Left lobe of liver (tissue), 2 donors: ENCODE measurements around the gene BLMH. TPM values are rescaled to one million over a fixed set of nuclear protein-coding genes. Genes with fewer than 3 reads are reported as not detected.
A peak's percentile ranks its signal among the peaks of the same experiment; 100 is the strongest.

Experiments
- ATAC-seq: fragments of 200-7000 bp; cut with Tn5 transposase; one replicate; pipeline ENCODE4 v1.9.1; 2020; ENCODE audit warnings: mild to moderate bottlenecking, moderate library complexity
- DNase-seq: peaks from one replicate; pipeline ENCODE4 v3.0.0-alpha.2; 2020; ENCODE audit warnings: low spot score
- total RNA-seq: library from RNA; stranded (reverse); gene quantifications from one replicate; pipeline ENCODE4 v1.2.1, GENCODE V29; 2021
- donor health status: DM: no; HTN: no; CAD: no; lungs with moderate emphysema.
- donor health status: DM: no; HTN: yes; CAD: no.

The BLMH gene
- total RNA-seq, 1 donor from 2014 or later: 8.1 TPM

DNA sequence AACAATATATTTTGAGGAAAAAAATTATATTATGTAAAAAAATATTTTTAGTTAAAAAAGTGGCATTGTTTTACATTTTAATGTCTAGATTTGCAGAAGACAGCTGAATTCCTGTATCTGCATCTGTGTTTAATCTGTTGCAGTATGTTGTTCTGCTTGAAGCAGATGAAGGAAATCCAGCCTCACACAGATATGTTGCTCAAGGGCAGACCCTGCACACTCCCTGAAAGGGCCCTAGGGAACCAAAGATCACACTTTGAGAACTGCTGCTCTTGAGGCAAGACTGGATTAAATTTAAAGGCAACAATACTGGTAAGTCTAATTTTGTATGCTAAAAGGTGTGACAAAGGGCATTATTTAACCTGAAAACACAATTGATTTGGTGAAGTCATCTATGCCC, 39.8 kb downstream of the BLMH start:
- ATAC-seq (no peak), DNase-seq (no peak)

DNA sequence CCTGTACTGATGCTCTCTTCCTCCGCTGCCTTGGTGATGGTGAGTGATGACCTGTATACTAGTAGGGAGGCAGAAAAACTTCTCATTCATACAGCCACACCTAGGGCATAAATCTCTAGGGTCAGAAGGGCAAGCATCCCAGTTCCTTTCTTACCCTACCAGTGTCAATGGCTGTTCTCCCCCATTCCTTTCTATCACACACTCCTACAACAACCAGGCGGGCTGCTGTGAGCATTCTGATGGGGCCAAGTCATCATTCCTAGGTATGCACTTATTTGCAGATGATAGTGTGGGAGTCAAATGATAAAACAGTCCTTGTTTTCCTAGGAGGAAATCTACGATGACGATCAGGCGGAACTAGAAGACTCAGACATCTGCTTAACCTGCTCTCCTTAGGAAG, 42.3 kb downstream of the BLMH start:
- no peak for DNase-seq
- no peak for ATAC-seq

DNA sequence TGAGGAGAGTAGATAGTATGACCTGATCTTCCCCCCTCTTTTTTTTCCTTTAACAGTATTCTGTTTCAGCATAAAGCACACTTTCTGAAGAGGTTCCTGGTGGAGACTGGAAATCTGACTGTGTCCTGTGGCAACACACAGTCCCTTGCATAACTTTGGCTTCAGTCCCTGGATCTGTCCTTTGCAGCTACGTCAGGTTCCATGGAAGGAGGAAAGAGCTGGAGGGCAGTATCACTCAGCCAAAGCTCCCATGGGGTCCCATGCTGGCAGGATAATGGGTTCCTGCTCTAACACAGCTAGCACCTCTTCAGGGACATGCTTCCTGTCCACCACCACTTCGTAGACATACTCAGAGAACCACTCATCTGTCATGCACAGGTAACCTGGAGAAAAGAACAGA, 43.0 kb downstream of the BLMH start:
- ATAC-seq (peak; percentile 97), DNase-seq (peak; percentile 76)

DNA sequence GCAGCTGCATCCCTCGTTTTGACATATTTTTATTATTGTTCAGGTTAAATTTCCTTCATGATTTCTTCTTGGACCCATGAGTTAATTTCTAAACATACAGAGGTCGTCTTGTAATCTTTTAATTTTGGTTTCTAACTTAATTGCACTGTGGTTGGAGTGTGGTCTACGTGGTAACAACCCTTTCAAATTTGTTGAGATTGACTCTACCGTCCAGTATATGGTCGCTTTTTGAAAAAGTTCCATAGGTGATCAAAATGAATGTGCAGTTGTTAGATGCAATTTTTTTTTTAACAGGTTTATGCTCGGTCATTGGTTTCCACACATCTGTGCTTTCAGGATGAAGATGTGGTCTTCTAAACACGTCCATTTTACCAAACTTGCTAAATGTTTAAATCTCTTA, 45.3 kb downstream of the BLMH start:
- no peak for ATAC-seq
- DNase-seq: no peak

DNA sequence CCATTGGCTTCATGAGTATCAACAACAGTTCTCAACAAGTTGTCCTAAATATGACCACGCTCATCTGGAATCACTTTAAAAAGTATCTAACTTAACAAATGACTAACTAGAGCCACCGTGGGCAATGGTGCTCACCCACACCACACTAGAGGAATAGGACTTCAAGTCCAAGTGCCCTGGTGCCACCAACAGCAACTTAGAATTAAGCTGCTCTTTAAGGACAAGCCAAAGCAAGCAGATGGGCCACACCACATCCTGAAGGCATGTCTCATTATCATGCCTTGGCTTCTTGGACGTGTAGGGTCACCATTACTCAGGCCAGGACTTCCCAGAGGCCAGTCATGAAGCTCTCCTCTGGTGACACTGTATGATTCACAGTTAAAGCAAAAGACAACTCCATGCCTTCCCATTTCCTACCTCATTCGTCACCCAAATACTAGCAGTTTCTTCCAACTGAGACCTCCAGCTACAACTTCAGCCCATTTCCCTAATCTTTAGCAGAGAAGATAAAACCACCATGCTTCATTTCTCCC, 46.8 kb downstream of the BLMH start:
- DNase-seq: no peak
- ATAC-seq: no peak

DNA sequence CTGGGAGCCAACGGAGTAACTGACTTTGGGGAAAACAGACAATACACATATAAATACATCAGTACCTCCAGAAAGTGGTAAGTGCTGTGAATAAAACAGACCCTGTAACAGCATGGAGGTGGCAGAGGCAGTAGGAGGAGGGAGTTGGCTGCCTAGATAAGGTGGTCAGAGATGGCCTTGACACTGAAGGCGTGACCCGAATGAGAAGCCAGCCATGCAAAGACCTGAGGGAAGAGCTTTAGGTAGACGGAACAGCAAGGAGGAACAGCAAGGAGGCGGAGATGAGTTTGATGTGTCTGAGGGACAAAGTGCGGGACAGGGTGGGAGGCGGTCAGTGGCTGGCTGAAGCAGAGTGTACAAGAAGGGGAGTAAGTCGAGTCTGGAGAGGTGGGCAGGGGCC, 48.2 kb downstream of the BLMH start:
- DNase-seq (no peak), ATAC-seq (no peak)

DNA sequence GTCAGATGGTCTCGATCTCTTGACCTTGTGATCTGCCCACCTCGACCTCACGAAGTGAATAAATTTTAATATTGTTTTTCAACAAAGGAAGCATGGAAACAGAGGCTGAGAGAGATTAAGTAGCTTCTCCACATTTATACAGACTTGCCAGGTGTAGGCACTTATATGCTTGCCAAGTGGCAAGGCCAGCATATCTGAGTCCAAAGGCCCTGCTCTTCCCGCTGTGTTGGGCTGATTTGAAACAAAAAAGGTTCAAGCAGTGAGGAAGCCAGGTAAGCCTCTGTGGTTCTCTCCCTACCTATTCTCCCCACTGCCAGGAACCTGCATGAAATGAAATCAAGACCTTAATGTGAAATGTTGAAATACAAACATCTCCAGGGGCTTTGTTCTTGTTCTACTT, 48.7 kb downstream of the BLMH start:
- ATAC-seq: peak; percentile 97
- peak; percentile 68 for DNase-seq

DNA sequence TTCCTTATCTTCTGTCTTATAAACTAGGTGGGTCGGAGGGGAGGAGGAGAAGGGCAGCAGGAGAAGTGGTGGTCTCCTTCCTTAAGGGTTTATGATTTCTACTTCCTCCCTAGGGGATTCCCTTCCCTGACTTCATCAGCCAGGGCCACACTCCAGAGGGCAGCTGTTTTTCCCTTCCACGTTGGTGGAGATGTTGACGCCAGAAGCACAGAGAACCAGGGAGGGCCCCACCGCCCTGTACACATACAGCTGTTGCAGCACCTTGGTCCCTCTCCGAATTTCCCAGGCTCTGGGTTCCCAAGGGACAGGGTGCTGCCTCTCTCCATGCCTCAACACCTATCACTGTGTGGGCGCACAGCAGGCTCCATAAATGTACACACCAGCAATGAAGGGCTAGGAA, 50.7 kb downstream of the BLMH start:
- DNase-seq (no peak), ATAC-seq (no peak)

DNA sequence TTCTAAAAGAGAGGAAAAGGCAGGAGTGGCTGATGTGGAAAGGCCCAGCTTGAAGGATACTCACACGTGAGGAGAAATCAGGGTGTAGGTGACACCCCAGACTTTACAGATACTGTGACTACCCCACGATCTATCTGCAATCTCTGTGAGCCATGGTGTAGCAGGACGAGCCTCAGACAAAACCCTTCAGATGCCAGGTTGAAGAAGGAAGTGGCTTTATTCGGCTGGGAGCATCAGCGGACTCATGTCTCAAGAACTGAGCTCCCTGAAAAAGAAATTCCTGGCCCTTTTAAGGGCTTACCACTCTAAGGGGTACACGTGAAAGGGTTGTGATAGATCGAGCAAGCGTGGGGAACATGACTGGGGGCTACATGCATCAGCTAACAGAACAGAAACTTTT, 51.6 kb downstream of the BLMH start:
- DNase-seq (no peak), ATAC-seq (no peak)

DNA sequence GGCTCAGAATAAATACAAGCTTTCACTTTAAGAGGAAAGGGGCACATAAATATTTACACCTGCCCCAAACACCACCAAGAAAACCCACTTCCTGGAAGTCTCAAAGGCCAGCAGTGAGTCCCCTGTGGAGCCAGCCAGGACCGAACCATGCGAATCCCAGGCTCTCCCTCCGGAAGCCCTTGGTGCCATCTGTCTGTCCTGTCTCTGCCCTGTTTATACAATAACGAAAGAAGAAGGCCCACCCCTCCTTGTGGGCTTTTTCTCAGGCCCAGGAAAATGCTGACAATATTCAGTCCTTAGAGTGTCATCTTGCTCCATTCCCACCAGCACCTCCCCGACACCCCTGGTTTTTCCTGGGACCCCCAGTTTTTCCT, 52.7 kb downstream of the BLMH start:
- DNase-seq (no peak), ATAC-seq (no peak)

DNA sequence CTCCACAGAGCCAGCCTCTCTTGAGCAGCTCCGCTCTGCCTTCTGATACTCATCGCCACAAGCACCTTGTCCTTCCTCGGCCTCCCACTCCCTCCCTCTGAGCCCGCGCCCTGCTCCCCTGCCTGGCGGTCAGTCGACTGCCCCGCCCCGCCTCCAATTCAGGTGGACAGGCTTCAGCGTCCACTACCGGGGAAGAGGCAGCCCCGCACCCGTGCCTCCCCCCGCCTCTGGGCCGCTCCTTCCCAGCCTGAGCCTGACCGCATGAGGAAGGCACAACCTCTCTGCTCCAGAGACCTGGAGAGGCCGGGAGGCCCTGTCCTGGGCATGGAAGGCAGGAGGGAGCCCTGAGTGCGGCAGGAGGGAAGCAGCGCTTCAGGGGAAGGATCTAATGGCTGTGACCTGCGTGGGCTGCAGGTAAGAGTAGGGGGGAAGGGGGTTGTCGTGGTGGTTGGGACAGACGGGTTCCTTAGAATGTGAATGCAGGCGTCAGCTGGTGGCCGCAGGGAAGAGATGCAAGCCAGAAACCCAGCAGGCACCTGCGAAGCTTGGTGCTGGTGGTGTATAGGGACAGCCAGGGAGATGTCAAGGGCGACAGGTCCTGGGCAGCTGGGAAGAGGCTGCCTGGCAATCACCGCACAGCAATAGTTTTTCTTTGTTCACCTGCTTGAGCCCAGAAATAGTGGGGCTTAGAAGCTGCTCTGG, 53.2 kb downstream of the BLMH start:
- no peak for DNase-seq
- no peak for ATAC-seq

DNA sequence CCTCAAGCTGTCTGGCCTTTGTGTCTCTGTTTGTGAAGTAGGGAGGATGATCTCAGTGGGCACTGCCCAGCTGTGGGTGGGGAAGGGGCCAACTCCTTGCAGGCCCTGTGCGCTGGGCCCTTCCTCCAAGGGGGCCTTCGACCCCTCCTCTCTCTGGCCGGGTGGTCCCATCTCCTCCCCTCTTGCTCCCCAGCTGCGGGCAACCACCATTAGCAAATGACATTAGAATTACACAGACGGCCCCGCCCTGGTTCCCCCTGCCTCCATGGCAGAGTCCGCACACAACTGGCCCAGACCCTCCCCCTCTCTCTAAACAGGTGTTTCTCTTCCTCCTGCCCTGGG, 53.8 kb downstream of the BLMH start:
- DNase-seq (no peak), ATAC-seq (no peak)

DNA sequence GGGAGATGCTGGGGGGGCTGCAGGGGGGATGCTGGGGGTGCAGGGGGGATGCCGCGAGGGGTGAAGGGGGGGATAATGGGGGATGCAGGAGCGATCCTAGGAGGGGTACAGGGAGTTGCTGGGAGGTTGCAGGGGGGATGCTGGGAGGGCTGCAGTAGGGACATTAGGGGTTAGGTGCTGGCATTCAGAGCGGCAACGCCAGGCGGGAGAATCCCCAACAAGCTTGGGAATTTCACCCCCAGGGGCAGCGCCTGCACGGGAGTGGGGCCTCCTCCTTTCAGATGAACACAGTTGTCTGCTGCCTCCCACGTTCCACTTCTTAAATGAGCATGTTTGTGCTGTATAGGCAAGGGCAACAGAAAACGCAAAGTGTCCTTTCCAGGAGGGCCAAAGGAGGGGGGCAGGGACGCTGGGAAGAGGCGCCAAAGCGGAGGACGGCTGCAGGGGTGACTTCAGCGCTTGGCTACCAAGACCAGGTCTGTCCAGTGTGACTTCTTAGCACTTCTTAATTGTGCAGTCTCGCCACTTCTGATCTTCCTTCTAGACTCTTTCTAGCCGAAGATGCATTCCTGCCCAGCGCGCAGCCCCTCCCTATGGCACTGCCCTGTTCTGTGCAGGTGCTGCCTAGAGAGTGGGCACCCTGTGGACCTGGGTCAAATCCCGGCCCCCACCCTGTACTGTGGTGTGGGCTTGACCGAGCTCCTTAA, 54.3 kb downstream of the BLMH start:
- no peak for ATAC-seq

DNA sequence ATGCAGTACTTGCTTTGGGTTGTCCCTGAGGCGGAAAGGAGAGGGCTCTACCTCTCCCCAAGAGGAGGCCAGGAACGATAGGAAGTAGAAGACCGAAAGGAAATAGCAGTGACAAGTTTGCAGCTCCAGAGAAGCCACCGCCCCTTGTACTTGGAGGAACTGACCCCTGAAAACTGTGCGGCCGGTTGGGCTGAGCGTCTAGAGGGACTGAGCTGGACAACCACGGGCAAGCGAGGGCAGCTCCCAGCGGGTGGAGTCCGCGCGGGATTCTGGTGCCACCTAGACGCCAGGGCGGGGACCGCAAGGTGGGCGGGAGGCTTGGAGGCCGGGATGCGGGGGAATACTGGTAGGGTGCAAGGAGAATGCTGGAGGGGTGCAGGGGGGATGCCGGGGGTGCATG, 55.0 kb downstream of the BLMH start:
- ATAC-seq: peak; percentile 94
- peak; percentile 71 for DNase-seq

More for the DNA sequence above, 54.3 kb downstream of the BLMH start:
- DNase-seq: no peak

DNA sequence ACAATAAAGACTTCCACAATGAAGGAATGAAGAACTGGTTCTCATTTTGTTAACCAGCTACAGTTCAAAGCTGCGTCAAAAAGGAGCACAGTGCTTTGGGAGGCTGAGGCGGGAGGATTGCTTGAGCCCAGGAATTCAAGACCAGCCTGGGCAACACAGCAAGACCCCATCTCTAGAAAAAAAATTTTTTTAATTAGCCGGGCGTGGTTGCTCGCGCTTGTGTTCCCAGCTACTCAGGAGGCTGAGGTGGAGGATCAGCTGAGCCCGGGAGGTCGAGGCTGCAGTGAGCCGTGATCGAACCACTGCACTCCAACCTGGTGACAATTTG, 55.5 kb downstream of the BLMH start:
- no peak for DNase-seq
- ATAC-seq: no peak

DNA sequence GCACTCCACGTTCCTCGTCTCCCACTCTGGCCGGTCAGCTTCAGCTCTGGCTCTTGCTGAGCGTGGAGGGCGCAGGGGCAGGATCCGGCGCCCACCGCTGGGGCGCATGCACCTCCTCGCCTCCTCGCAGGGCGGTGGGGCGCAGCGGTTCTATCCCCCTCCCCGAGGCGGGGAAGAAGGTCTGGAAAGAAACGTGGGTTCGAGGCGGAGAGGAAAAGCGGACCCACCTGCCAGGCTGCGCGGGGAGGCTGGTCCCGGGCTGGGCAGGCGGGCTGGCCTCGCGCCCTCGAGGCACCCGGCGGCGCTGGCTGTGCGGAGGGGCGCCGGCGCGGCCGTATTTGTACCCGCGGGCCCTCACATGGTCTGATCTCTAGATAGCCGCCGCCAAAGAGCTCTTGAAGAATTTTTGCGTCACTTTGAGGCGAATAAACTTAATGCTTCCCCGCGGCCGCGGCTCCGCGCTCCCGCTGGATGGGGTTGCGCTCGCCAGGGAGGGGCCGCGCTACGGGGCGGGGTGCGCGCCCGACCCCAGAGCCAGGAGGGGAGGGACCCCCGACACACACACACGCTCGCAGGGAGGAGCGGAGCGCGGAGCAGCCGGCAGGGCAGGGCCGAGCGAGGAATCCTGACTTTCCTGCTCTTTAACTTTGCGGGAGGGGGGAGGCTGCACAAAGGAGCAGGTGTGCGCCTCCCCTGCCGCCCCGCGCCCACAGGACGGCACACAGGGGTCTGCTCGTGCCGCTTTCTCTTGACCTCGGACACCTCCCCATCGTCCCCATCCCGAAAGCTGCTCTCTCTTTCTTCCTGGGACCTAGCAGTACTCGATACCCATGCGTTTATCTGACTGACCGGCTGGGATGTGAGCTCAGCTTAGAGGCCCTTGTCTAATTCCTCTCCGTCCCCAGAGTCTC, 56.1 kb downstream of the BLMH start, which contains the start of gene SLC6A4:
Gene SLC6A4 (minus strand): TSS at position 312 of the 911 bp plus-strand sequence. CDS start 13,739 bp downstream, outside the sequence.
- DNase-seq: no peak
- peak; percentile 35 for ATAC-seq

DNA sequence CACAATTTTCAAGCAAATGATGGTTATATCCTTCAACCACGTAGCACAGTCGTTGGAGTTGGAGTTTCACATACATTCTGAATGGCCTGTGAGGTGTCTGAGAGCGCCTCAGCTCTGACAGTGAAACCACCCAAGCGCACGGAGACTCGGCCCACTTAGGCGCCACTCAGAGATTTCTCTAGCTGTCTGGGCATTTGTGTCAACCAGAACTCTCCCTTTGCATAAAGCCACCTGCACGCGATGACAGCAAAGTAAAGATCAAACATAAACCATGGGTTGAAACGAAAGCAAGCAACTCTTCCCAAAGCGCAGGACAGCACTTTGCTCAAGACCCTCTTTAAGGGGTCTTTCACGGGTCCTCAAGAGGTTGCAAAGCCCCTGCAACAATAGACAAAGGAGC, 56.8 kb downstream of the BLMH start:
- DNase-seq (no peak), ATAC-seq (no peak)

DNA sequence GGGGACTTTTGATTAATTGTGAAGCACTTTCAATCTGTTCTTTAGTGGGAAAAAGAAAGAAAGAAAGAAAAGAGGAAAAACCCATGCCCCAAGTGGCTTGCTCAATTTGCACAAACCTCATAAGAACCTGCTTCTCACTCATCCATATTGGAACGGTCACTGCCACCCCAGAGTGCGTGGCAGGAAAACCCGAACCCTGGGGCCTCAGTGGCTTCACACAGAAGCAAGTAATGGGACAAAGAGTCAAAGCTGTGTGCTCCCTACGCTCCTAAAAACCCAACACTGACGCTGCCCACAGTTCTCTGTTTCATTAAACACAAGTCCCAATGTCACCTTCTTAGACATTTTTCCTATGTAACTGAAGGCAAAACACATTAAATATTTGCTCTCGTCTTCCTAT, 57.4 kb downstream of the BLMH start:
- DNase-seq (no peak), ATAC-seq (no peak)

DNA sequence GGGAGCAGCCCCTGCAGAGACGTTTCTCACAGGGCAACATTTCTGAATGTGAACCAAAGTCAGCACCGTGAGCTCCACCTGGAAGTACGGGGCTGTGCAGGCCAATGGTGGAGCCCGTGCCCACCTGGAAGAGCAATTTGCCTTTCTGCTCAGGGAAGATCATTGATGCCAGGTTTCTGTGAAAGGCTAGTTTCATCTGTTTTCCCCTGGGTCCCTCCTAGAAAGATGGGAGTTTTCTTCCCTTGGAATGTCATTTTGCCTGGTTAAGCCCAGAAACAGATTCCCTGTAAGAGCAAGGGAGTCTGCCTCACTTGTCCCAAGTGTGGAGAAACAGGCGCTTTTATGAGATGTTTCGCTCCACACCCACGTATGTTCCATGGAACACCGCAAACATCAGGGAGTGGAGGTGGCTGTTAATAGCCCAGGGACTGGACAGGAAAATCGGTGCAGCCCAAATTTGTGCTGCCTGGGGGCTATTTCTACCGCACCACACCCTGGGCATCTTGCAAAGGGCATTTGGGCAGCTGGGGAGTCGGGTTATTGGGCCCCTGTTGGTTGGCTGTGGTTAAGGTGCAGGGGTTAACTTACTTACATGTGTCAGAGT, 58.8 kb downstream of the BLMH start:
- no peak for DNase-seq
- ATAC-seq: no peak

DNA sequence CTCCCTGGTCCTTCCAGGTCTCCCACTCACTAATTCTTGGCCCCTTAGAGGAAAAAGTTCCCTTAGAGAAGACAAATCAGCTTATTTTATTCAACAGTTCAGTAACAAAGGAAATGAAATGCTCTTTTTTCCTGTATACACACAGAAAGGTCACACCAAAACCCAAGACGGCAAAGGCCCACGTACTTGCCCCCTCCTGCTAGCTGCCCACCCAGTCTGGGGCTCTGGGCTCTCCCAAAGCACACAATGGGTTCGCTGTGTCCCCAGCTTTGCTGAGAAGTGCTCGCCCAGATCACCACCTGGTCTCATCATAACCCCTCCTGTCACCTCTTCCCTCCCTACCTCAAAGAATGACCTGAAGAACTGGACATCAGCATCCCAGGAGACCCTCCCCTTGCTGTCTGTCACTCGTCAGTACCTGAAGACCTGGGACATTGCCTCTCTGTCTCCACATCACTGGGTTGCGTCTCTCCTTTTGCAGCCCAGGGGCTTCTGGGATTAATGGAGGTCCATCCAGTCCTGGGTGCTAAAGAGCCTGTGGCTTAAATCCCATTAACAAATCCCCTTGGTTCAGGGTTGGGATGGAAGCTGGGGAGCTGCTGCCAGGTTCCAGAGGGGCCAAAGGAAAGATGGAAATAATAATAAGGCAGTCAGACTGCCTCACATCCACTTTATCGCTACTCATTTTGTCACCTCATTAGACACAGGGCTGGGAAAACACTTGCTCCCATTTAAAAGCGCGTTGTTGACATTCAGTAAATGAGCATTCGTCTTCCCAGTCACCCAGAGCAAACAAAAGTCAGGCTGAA, 59.5 kb downstream of the BLMH start:
- ATAC-seq (no peak), DNase-seq (no peak)
